Duodenal mucosa (tissue), 2 donors: ENCODE measurements around the gene PPM1N.

Source experiments
- H3K27ac ChIP-seq: one replicate; pipeline ENCODE4 v1.7.0; 2013; ENCODE audit warnings: low read depth, low read length
- H3K27me3 ChIP-seq, 2 donors: one replicate each; pipeline ENCODE4 v1.7.0; 2013; ENCODE audit warnings: low read length in 2 of 2, control low read depth in 1 of 2; ENCODE audit not compliant: insufficient read depth in 2 of 2, control insufficient read depth in 1 of 2
- H3K36me3 ChIP-seq, 2 donors: one replicate each; pipeline ENCODE4 v1.7.0; 2013; ENCODE audit warnings: low read length in 2 of 2, control low read depth in 1 of 2; ENCODE audit not compliant: insufficient read depth in 2 of 2, control insufficient read depth in 1 of 2
- H3K4me1 ChIP-seq, 2 donors: one replicate each; pipeline ENCODE4 v1.7.0; 2013; ENCODE audit warnings: low read length in 2 of 2, control low read depth in 1 of 2; ENCODE audit not compliant: insufficient read depth in 2 of 2, control insufficient read depth in 1 of 2
- H3K4me3 ChIP-seq, 2 donors: one replicate each; pipeline ENCODE4 v1.7.0; 2013; ENCODE audit warnings: low read length in 2 of 2, low read depth in 1 of 2
- H3K9ac ChIP-seq, 2 donors: one replicate each; pipeline ENCODE4 v1.7.0; 2013; ENCODE audit warnings: low read length in 2 of 2, low read depth in 1 of 2
- H3K9me3 ChIP-seq, 2 donors: one replicate each; pipeline ENCODE4 v1.7.0; 2013; ENCODE audit warnings: low read length in 2 of 2, control low read depth in 1 of 2; ENCODE audit not compliant: control insufficient read depth in 1 of 2

The PPM1N gene

GRCh38 chr19:45498411-45499195, at the start of gene PPM1N:
Gene PPM1N, plus strand, starts transcription at chr19:45498443. Its CDS starts 30 bp downstream, at chr19:45498473.
- Histone ChIP-seq H3K36me3 (no peaks in the 10 kb centered on the region), H3K9me3 (no peaks in the 10 kb centered on the region), H3K27me3 (peaks cover 13 to 23% of the 10 kb centered on the region in 2 donors), H3K9ac (peak within 1 kb of the TSS; percentile 48 to 57), H3K4me3 (peak within 1 kb of the TSS; percentile 55 to 64), H3K4me1 (peaks cover 29% of the 10 kb centered on the region in 2 donors), H3K27ac (no peak within 1 kb of the TSS)

GRCh38 chr19:45448887-45449299, 49.4 kb upstream of the PPM1N start:
- H3K9ac ChIP-seq = peak overlapping the region; percentile 1 to 21
- no peaks in the 10 kb centered on the region for H3K27me3 ChIP-seq
- no peak overlapping the region for H3K27ac ChIP-seq
- peaks cover 34 to 48% of the 10 kb centered on the region in 2 donors for H3K4me1 ChIP-seq
- no peaks in the 10 kb centered on the region for H3K9me3 ChIP-seq
- peak overlapping the region in 1 of 2 donors; percentile 3 for H3K4me3 ChIP-seq
- H3K36me3 ChIP-seq = no peaks in the 10 kb centered on the region

- peaks cover 28 to 41% of the 10 kb centered on the region in 2 donors for H3K4me1 ChIP-seq
Observed at GRCh38 chr19:45450012-45450333, 48.3 kb upstream of the PPM1N start.

GRCh38 chr19:45451131-45451849, 47.0 kb upstream of the PPM1N start:
- no peaks in the 10 kb centered on the region for H3K9me3 ChIP-seq
- H3K36me3 ChIP-seq = no peaks in the 10 kb centered on the region
- peak overlapping the region; percentile 69 to 79 for H3K4me3 ChIP-seq
- peak overlapping the region; percentile 73 for H3K27ac ChIP-seq
- no peaks in the 10 kb centered on the region for H3K27me3 ChIP-seq
- H3K4me1 ChIP-seq = peaks cover 37 to 49% of the 10 kb centered on the region in 2 donors
- H3K9ac ChIP-seq = peak overlapping the region; percentile 64 to 88

More at GRCh38 chr19:45450012-45450333, 48.3 kb upstream of the PPM1N start:
- Histone ChIP-seq H3K9ac (peak overlapping the region; percentile 67), H3K27ac (peak overlapping the region; percentile 71), H3K27me3 (no peaks in the 10 kb centered on the region), H3K4me3 (peak overlapping the region; percentile 59 to 66), H3K9me3 (no peaks in the 10 kb centered on the region), H3K36me3 (no peaks in the 10 kb centered on the region)

GRCh38 chr19:45451850-45452387, 46.3 kb upstream of the PPM1N start:
- H3K36me3 ChIP-seq = no peaks in the 10 kb centered on the region
- H3K27ac ChIP-seq = no peak overlapping the region
- H3K27me3 ChIP-seq = no peaks in the 10 kb centered on the region
- H3K9ac ChIP-seq = no peak overlapping the region
- H3K4me1 ChIP-seq = peaks cover 38 to 46% of the 10 kb centered on the region in 2 donors
- H3K4me3 ChIP-seq = peak overlapping the region; percentile 69 to 79
- no peaks in the 10 kb centered on the region for H3K9me3 ChIP-seq

- Histone ChIP-seq H3K4me1 (peaks cover 19 to 22% of the 10 kb centered on the region in 2 donors), H3K36me3 (no peaks in the 10 kb centered on the region), H3K9me3 (no peaks in the 10 kb centered on the region), H3K4me3 (peak overlapping the region; percentile 36 to 52), H3K27me3 (peaks cover 0 to 2% of the 10 kb centered on the region in 2 donors), H3K27ac (peak overlapping the region; percentile 61), H3K9ac (peak overlapping the region; percentile 47 to 71)
Observed at GRCh38 chr19:45455707-45456499, 42.3 kb upstream of the PPM1N start.

GRCh38 chr19:45456500-45456815, 41.8 kb upstream of the PPM1N start:
- Histone ChIP-seq H3K9ac (peak overlapping the region; percentile 47 to 71), H3K27ac (peak overlapping the region; percentile 61), H3K27me3 (peaks cover 0 to 2% of the 10 kb centered on the region in 2 donors), H3K9me3 (no peaks in the 10 kb centered on the region), H3K36me3 (no peaks in the 10 kb centered on the region), H3K4me1 (peaks cover 15 to 17% of the 10 kb centered on the region in 2 donors), H3K4me3 (peak overlapping the region in 1 of 2 donors; percentile 36)

- Histone ChIP-seq H3K36me3 (no peaks in the 10 kb centered on the region), H3K27ac (no peak overlapping the region), H3K27me3 (peaks cover 0 to 2% of the 10 kb centered on the region in 2 donors), H3K9me3 (no peaks in the 10 kb centered on the region), H3K4me3 (no peak overlapping the region), H3K4me1 (peaks cover 12 to 16% of the 10 kb centered on the region in 2 donors), H3K9ac (no peak overlapping the region)
Observed at GRCh38 chr19:45457776-45458175, 40.5 kb upstream of the PPM1N start.

GRCh38 chr19:45460807-45461347, 37.4 kb upstream of the PPM1N start:
- H3K4me1 ChIP-seq = peaks cover 6 to 7% of the 10 kb centered on the region in 2 donors
- H3K36me3 ChIP-seq = no peaks in the 10 kb centered on the region
- no peak overlapping the region for H3K4me3 ChIP-seq
- H3K27ac ChIP-seq = no peak overlapping the region
- peaks cover 0 to 2% of the 10 kb centered on the region in 2 donors for H3K27me3 ChIP-seq
- no peaks in the 10 kb centered on the region for H3K9me3 ChIP-seq
- H3K9ac ChIP-seq = no peak overlapping the region
